Measurements from ENCODE around the gene SUPV3L1. TPM values are rescaled to one million over a fixed set of nuclear protein-coding genes. Genes with fewer than 3 reads are reported as not detected.

Gene SUPV3L1
- total RNA-seq, 1 donor from 2014 or later, result 45.0 TPM

DNA sequence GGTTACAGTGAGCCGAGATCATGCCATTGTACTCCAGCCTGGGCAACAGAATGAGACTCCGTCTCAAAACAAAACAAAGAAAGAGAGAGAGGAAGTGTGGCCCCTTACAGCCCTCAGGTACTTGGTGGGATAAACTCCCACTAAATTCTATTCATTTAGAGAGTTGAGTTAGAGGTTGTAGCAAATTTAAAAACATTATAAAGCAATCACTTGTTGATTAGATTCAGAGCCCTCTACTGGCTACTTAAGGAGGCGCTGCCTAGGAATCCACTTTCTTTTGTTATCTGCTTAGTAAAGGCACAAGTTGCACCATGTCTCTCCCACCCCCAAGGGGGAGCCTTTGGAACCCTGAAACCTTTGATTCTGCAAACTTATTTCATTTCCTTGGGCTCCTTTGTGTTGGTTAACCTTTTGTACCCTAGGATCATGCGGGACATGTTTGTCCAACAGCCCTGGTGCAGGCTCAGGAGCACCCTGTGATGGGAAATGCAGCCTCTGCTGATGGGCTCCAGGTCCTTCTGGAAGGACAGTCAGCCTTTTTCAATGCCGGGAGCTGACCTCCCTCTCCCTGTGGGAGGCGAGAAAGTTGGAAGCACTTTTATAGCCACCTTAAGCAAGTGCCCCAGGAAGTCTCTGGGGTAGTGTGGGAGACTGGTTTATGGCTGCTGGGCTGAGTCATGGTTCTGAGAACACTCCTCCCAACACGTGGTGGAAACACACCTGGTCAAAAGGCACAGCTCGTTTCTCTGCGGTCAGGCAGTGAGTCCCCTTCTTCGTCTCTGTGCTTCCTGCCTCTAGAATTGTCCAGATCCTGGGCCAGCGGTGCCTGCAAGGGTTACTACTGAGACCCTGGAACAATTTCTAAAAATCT is 42.4 kb downstream of the SUPV3L1 start:
- H3K27ac Mint-ChIP-seq (ENCODE audit: unreplicated experiment), result no peak overlapping the region
- no peaks in the 10 kb centered on the region for H3K9me3 Mint-ChIP-seq (ENCODE audit: unreplicated experiment)
- DNase-seq, result no peak
- H3K27me3 Mint-ChIP-seq (ENCODE audit: unreplicated experiment), result peaks cover 6% of the 10 kb centered on the region
- no peaks in the 10 kb centered on the region for H3K36me3 Mint-ChIP-seq (ENCODE audit: unreplicated experiment)
- TF ChIP-seq, protein P1, sequence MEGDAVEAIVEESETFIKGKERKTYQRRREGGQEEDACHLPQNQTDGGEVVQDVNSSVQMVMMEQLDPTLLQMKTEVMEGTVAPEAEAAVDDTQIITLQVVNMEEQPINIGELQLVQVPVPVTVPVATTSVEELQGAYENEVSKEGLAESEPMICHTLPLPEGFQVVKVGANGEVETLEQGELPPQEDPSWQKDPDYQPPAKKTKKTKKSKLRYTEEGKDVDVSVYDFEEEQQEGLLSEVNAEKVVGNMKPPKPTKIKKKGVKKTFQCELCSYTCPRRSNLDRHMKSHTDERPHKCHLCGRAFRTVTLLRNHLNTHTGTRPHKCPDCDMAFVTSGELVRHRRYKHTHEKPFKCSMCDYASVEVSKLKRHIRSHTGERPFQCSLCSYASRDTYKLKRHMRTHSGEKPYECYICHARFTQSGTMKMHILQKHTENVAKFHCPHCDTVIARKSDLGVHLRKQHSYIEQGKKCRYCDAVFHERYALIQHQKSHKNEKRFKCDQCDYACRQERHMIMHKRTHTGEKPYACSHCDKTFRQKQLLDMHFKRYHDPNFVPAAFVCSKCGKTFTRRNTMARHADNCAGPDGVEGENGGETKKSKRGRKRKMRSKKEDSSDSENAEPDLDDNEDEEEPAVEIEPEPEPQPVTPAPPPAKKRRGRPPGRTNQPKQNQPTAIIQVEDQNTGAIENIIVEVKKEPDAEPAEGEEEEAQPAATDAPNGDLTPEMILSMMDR (IDR thresholded peaks at IDR 0.05; ENCODE audit: partially characterized antibody, unreplicated experiment), result peak; percentile 77
- peaks cover 13% of the 10 kb centered on the region for H3K4me1 Mint-ChIP-seq (ENCODE audit: low read depth, unreplicated experiment)
- no peak overlapping the region for H3K4me3 Mint-ChIP-seq (ENCODE audit: unreplicated experiment)

DNA sequence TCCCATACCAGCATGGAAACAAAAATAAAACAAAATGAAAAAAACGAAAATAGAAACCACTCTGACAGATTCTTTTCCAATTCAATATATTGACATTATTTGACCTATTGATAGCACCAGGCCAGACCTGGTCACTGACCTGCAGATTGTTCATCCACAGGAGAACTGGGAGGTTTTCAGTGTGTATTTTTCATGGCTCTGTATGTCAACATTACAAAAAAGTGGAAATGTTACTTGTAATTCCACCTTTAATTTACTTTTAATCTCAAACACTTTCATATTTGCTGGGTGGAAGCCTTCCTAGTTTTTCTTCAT is 43.0 kb downstream of the SUPV3L1 start:
- Mint-ChIP-seq H3K9me3 (ENCODE audit: unreplicated experiment) (peaks cover 2% of the 10 kb centered on the region), H3K27ac (ENCODE audit: unreplicated experiment) (no peak overlapping the region), H3K36me3 (ENCODE audit: unreplicated experiment) (no peaks in the 10 kb centered on the region), H3K4me3 (ENCODE audit: unreplicated experiment) (no peak overlapping the region), H3K27me3 (ENCODE audit: unreplicated experiment) (peaks cover 6% of the 10 kb centered on the region), H3K4me1 (ENCODE audit: low read depth, unreplicated experiment) (peaks cover 13% of the 10 kb centered on the region)
- no peak for DNase-seq
- TF ChIP-seq, protein P1 (IDR thresholded peaks at IDR 0.05; ENCODE audit: partially characterized antibody, unreplicated experiment), result no peak

DNA sequence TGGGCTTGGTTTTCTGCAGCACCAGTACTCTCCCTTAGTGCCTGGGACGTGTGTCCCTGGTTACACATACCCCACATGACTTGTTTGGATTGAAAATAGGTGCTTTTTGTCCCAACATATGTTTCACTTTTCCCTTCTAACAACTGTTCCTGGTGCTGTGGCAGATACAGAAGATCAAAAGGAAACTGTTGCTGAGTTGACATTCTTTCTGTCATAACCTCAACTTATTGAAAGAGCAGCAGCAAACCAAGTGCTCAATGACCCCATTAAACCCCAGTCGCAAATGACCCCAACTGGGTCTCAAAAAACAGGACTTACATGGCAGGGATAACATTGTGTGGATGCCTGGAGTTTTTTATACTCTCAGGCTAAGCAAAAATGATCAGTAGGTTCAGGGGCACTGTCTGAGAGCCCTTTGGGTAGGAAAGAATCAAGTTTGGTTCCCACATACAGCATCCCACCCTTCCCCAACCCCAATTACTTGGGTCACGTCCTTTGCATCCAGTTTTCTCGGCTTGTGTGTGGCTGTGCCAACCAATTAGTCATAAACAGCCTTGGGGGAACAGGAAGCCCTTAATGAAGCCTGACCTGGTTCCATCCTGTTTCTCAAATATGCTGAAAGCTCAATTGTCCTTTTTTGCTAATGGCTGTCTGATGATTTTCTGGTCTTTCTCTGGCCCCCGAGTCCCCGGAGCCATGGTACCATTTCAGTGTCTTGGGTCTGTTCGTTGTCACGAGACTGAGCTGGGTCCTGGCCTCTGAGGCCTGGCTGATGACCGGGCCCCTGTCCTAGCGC is 45.0 kb downstream of the SUPV3L1 start:
- H3K27ac Mint-ChIP-seq (ENCODE audit: unreplicated experiment), result peak overlapping the region; percentile 53
- H3K9me3 Mint-ChIP-seq (ENCODE audit: unreplicated experiment), result peaks cover 3% of the 10 kb centered on the region
- TF ChIP-seq, protein P1 (IDR thresholded peaks at IDR 0.05; ENCODE audit: partially characterized antibody, unreplicated experiment), result no peak
- peaks cover 6% of the 10 kb centered on the region for H3K27me3 Mint-ChIP-seq (ENCODE audit: unreplicated experiment)
- H3K36me3 Mint-ChIP-seq (ENCODE audit: unreplicated experiment), result no peaks in the 10 kb centered on the region
- H3K4me1 Mint-ChIP-seq (ENCODE audit: low read depth, unreplicated experiment), result peaks cover 13% of the 10 kb centered on the region
- no peak overlapping the region for H3K4me3 Mint-ChIP-seq (ENCODE audit: unreplicated experiment)
- DNase-seq, result no peak

DNA sequence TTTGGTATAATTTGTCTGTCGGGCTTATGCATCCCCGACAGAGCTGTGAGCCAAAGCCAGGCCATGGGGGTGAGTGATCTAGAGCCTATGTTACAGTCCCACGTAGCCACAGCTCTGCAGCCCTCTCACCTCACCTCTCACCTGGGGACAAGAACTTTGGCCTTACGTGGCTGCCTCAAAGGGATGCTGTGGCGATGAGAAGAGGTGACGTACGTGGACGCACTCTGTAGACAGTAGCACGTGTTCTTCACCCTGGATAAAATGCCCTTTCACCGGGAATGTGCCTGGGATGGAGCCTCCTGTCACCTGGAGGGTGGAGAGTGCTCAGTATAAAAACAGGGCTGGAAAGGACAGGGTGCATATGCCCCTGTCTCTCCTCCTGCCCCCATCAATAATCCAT is 45.6 kb downstream of the SUPV3L1 start:
- no peak for DNase-seq
- no peaks in the 10 kb centered on the region for H3K36me3 Mint-ChIP-seq (ENCODE audit: unreplicated experiment)
- H3K4me1 Mint-ChIP-seq (ENCODE audit: low read depth, unreplicated experiment), result peaks cover 13% of the 10 kb centered on the region
- H3K27me3 Mint-ChIP-seq (ENCODE audit: unreplicated experiment), result peaks cover 3% of the 10 kb centered on the region
- peaks cover 3% of the 10 kb centered on the region for H3K9me3 Mint-ChIP-seq (ENCODE audit: unreplicated experiment)
- TF ChIP-seq, protein P1 (IDR thresholded peaks at IDR 0.05; ENCODE audit: partially characterized antibody, unreplicated experiment), result no peak
- peak overlapping the region; percentile 11 for H3K4me3 Mint-ChIP-seq (ENCODE audit: unreplicated experiment)
- H3K27ac Mint-ChIP-seq (ENCODE audit: unreplicated experiment), result peak overlapping the region; percentile 83
